WERI-Rb-1 (cell line): Measurements from ENCODE around the gene CAPN5.

ENCODE experiments used
- DNase-seq: peaks from one replicate; pipeline ENCODE4 v3.0.0-alpha.2; 2020
- H3K27ac ChIP-seq: fragments of 250-450 bp; sonication (Bioruptor Pico); 2 replicates; pipeline ENCODE4 v1.5.1; 2020; ENCODE audit warnings: mild to moderate bottlenecking, moderate library complexity
- H3K27me3 ChIP-seq: fragments of 250-450 bp; sonication (Bioruptor Pico); 2 replicates; pipeline ENCODE4 v1.5.1; 2021; ENCODE audit warnings: mild to moderate bottlenecking, low read depth, moderate library complexity; ENCODE audit not compliant: insufficient read depth, severe bottlenecking
- H3K36me3 ChIP-seq: fragments of 250-450 bp; sonication (Bioruptor Pico); 2 replicates; pipeline ENCODE4 v1.5.1; 2020; ENCODE audit warnings: mild to moderate bottlenecking, moderate library complexity
- H3K4me3 ChIP-seq: 2 replicates; pipeline ENCODE4 v1.5.1; 2011; ENCODE audit warnings: low read depth, mild to moderate bottlenecking, control low read depth, low read length
- H3K9me3 ChIP-seq: fragments of 250-450 bp; sonication (Bioruptor Pico); 2 replicates; pipeline ENCODE4 v1.5.1; 2021; ENCODE audit warnings: mild to moderate bottlenecking, moderate library complexity; ENCODE audit not compliant: severe bottlenecking
- TF ChIP-seq, protein P1 (sequence below): IDR thresholded peaks from 2 replicates; pipeline ENCODE4 v1.5.1; 2011; ENCODE audit warnings: low read depth, mild to moderate bottlenecking, control low read depth, inconsistent platforms, low read length

Gene CAPN5

DNA sequence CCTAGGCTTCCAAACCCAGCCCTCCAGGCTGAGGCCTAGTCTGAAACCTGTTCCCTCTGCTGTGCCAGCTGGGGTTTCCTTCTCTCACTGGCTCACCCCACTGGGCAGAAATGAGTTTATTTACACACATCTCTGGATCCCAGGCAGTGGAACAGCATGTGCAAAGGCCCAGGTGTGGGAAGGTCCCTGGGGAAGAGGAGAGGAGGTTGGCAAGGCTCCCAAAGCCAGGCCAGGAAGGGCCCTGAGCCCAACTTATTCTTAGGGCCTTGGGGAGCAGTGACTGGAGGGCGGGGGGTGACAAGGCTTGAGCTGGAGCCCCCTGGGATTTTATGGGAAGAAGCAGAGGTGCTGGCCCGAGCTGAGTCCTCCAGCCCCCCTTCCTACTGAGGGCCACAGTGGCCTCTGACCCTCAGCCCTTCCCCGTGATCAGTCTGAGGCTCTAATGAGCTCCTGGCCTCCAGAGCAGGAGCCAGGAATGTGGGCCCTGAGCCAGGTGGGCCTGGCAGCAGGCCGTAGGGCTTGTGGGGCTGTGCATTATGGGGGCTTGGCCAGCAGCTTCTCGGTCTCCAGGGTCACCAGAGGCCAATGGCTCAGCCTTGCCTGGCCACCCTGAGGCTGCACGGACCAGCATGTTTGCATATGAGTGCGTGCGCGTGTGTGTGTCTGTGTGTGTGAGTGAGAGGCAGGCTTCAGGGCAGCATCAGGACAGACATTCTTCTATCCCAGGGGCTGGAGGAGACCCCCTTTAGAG lies 64.2 kb downstream of the CAPN5 start:
- no peaks in the 10 kb centered on the region for H3K36me3 ChIP-seq
- no peaks in the 10 kb centered on the region for H3K27me3 ChIP-seq
- no peak overlapping the region for H3K4me3 ChIP-seq
- no peak for DNase-seq
- no peaks in the 10 kb centered on the region for H3K9me3 ChIP-seq
- TF ChIP-seq, protein P1, sequence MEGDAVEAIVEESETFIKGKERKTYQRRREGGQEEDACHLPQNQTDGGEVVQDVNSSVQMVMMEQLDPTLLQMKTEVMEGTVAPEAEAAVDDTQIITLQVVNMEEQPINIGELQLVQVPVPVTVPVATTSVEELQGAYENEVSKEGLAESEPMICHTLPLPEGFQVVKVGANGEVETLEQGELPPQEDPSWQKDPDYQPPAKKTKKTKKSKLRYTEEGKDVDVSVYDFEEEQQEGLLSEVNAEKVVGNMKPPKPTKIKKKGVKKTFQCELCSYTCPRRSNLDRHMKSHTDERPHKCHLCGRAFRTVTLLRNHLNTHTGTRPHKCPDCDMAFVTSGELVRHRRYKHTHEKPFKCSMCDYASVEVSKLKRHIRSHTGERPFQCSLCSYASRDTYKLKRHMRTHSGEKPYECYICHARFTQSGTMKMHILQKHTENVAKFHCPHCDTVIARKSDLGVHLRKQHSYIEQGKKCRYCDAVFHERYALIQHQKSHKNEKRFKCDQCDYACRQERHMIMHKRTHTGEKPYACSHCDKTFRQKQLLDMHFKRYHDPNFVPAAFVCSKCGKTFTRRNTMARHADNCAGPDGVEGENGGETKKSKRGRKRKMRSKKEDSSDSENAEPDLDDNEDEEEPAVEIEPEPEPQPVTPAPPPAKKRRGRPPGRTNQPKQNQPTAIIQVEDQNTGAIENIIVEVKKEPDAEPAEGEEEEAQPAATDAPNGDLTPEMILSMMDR: no peak
- no peak overlapping the region for H3K27ac ChIP-seq

DNA sequence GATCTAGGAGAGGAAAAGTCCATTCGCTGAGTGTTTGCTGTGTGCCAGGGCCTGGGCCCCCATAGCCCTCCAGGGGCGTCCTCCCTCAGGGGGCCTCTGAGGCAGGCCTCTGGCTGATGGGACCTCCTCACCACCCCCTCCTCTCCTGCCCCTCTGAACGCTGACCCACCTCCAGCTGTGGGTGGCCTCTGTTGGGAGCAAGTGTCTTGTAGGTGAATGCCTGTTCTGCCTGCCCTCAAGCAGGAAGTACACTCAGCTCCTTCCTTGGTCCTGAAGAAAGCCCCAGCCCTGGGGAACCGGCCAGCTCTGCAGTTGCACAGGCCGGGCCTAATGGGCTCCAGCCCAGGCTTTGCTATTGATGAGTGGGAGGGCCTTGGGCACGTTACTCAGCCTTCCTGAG lies 64.8 kb downstream of the CAPN5 start:
- no peak for DNase-seq
- H3K4me3 ChIP-seq: no peak overlapping the region
- H3K27me3 ChIP-seq: no peaks in the 10 kb centered on the region
- TF ChIP-seq, protein P1: no peak
- H3K36me3 ChIP-seq: no peaks in the 10 kb centered on the region
- H3K27ac ChIP-seq: no peak overlapping the region
- H3K9me3 ChIP-seq: no peaks in the 10 kb centered on the region

DNA sequence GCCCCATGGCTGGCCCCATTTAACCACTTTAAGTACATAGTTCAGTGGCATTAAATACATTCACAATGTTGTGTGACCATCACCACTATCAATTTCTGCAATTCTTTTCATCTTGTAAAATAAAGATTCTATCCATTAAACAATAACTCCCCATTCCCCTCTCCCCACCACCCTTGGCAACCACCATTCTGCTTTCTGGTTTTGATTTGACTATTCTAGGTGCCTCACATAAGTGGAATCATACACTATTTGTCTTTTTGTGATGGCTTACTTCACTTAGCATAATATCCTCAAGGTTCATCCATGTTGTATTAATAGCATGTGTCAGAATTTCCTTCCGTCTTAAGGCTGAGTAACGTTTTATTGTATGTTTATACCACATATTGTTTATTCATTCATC lies 68.3 kb downstream of the CAPN5 start:
- TF ChIP-seq, protein P1: no peak
- H3K4me3 ChIP-seq: no peak overlapping the region
- no peaks in the 10 kb centered on the region; the same call in none of the 2 replicates for H3K36me3 ChIP-seq
- no peak for DNase-seq
- H3K9me3 ChIP-seq: no peaks in the 10 kb centered on the region
- H3K27me3 ChIP-seq: no peaks in the 10 kb centered on the region
- H3K27ac ChIP-seq: no peak overlapping the region

DNA sequence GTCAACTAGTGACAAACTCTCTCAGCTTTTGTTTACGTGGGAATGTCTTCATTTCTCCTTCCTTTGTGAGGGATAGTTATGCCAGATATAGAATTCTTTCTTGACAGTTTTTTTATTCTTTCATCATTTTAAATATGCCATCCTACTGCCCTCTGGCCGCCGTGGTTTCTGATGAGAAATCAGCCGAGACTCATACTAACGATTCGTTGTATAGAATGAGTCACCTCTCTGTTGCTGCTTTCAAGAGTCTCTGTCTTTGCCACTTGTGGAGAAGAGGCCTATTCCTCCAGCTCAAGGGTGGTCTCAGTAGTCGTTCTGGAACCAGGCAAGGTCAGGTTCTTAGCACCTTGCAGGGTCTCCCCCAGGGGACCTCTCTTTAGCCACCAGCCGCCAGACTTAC lies 69.3 kb downstream of the CAPN5 start:
- Histone ChIP-seq H3K4me3 (no peak overlapping the region), H3K9me3 (no peaks in the 10 kb centered on the region), H3K36me3 (peaks cover 3% of the 10 kb centered on the region), H3K27ac (no peak overlapping the region), H3K27me3 (no peaks in the 10 kb centered on the region)
- DNase-seq: no peak
- TF ChIP-seq, protein P1: no peak

- Histone ChIP-seq H3K36me3 (peaks cover 10% of the 10 kb centered on the region), H3K27me3 (no peaks in the 10 kb centered on the region), H3K9me3 (no peaks in the 10 kb centered on the region), H3K4me3 (peak overlapping the region; percentile 86), H3K27ac (peak overlapping the region; percentile 90)
- DNase-seq: no peak
- TF ChIP-seq, protein P1: no peak
Observed at GRCh38 chr11:77136784-77137420, 70.1 kb downstream of the CAPN5 start.
